Measurements from ENCODE around the gene PSMA5. TPM values are rescaled to one million over a fixed set of nuclear protein-coding genes. Genes with fewer than 3 reads are reported as not detected.

The PSMA5 gene
- total and polyA plus RNA-seq, 9 donors, result 19.4 to 52.0 (median 38.1) TPM

DNA sequence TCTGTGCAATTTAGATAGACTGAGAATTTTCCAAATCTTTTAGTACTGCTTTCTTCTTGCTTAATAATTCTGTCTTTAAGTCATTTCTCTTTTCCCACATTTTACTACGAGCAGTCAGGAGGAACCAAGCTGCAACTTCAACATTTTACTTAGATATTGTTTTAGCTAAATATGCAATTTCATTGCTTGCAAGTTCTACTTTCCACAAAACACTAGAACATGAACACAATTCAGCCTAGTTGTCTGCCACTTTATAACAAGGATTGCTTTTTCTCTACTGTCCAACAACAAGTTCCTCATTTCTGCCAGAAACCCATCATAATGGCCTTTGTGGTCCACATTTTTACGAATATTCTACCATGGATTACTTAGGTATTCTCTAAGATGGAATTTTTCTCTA, 65.2 kb downstream of the PSMA5 start:
- intact Hi-C loops (cut with DNase I), result no loop called here
- Histone ChIP-seq H3K4me3 (no peak overlapping the region), H3K36me3 (no peaks in the 10 kb centered on the region), H3K27ac (no peak overlapping the region), H3K4me1 (ENCODE audit: insufficient read depth) (peaks cover 2% of the 10 kb centered on the region), H3K9me3 (no peaks in the 10 kb centered on the region), H3K27me3 (no peaks in the 10 kb centered on the region)
- no peak for DNase-seq
- WGBS, 3 donors, result 86 to 95% (median 90%) methylated on average over 2 of the region's 2 CpGs
- no peak for TF ChIP-seq POLR2A (IDR thresholded peaks at IDR 0.05)
- no peak for TF ChIP-seq EP300 (IDR thresholded peaks at IDR 0.05)
- TF ChIP-seq, protein P1, sequence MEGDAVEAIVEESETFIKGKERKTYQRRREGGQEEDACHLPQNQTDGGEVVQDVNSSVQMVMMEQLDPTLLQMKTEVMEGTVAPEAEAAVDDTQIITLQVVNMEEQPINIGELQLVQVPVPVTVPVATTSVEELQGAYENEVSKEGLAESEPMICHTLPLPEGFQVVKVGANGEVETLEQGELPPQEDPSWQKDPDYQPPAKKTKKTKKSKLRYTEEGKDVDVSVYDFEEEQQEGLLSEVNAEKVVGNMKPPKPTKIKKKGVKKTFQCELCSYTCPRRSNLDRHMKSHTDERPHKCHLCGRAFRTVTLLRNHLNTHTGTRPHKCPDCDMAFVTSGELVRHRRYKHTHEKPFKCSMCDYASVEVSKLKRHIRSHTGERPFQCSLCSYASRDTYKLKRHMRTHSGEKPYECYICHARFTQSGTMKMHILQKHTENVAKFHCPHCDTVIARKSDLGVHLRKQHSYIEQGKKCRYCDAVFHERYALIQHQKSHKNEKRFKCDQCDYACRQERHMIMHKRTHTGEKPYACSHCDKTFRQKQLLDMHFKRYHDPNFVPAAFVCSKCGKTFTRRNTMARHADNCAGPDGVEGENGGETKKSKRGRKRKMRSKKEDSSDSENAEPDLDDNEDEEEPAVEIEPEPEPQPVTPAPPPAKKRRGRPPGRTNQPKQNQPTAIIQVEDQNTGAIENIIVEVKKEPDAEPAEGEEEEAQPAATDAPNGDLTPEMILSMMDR (IDR thresholded peaks at IDR 0.05), result no peak

DNA sequence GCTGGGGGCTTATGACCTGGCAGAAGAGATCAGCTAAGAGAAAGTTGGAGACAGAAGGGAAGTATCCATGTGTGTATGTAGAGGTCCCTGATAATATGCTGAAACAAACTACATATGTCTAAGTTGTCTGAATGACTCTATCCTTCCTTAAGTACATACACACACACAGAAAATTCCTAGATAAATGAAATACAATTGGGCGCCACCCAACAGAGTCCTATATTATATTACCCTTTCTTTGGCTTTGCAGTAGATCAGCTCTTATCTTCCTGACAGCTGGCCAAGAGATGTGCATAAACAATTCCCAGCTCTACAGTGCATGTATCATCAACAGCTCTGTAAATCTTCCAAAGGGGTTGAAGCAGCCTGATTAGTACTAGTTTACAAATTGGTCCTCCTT, 68.6 kb downstream of the PSMA5 start:
- TF ChIP-seq EP300 (IDR thresholded peaks at IDR 0.05) (no peak), POLR2A (IDR thresholded peaks at IDR 0.05) (no peak)
- TF ChIP-seq, protein P1 (IDR thresholded peaks at IDR 0.05), result no peak
- DNase-seq, result no peak
- Histone ChIP-seq H3K4me1 (ENCODE audit: insufficient read depth) (peaks cover 2% of the 10 kb centered on the region), H3K4me3 (no peak overlapping the region), H3K9me3 (no peaks in the 10 kb centered on the region), H3K27me3 (no peaks in the 10 kb centered on the region), H3K36me3 (no peaks in the 10 kb centered on the region), H3K27ac (no peak overlapping the region)
- intact Hi-C loops (cut with DNase I), result no loop called here
- 21 to 42% (median 27%) methylated on average over 1 of the region's 1 CpG for WGBS, 3 donors

DNA sequence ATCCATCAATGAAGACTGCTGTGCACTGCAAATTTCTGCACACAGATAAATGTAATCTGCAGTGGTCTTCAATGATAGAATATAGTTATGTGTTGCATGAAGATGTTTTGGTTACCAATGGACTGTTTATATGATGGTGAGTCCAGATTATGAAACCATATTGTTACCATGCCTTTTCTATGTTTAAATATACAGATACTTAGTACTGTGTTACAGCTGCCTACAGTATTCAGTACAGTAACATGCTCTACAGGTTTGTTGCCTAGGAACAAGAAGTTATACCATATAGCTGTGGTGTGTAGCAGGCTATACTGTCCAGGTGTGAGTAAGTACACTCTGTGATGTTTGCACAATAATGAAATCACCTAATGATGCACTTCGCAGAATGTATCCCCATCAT, 69.3 kb downstream of the PSMA5 start:
- H3K9me3 ChIP-seq, result no peaks in the 10 kb centered on the region
- peaks cover 2% of the 10 kb centered on the region for H3K4me1 ChIP-seq (ENCODE audit: insufficient read depth)
- no peak for DNase-seq
- H3K27me3 ChIP-seq, result no peaks in the 10 kb centered on the region
- no peak overlapping the region for H3K27ac ChIP-seq
- intact Hi-C loops (cut with DNase I), result no loop called here
- no peaks in the 10 kb centered on the region for H3K36me3 ChIP-seq
- no peak for TF ChIP-seq POLR2A (IDR thresholded peaks at IDR 0.05)
- TF ChIP-seq, protein P1 (IDR thresholded peaks at IDR 0.05), result no peak
- TF ChIP-seq EP300 (IDR thresholded peaks at IDR 0.05), result no peak
- WGBS, 3 donors, result 49 to 66% (median 60%) methylated on average over 1 of the region's 1 CpG
- H3K4me3 ChIP-seq, result no peak overlapping the region

DNA sequence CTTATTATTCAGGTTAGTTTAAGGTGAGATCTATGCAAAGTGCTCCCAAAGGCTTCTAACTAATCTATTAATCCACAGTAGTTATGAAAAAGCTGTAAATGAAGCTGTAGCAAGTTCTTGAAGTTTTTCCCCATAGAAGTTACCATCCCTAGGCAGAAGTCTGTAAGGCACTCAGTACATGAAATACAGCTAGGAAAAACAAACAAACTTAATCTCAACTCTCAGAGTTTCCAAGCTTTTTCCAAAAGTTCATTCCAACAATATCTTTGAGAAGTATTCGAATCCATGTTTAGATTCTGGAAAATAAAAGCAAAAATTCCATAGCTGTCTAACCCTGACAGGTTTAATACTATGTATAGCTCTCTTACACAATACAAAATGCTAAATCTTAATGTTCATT, 69.7 kb downstream of the PSMA5 start:
- Histone ChIP-seq H3K4me3 (no peak overlapping the region), H3K27me3 (no peaks in the 10 kb centered on the region), H3K4me1 (ENCODE audit: insufficient read depth) (peaks cover 2% of the 10 kb centered on the region), H3K36me3 (no peaks in the 10 kb centered on the region), H3K9me3 (no peaks in the 10 kb centered on the region), H3K27ac (no peak overlapping the region)
- intact Hi-C loops (cut with DNase I), result no loop called here
- DNase-seq, result no peak
- WGBS, 3 donors, result 8 to 17% (median 9%) methylated on average over 1 of the region's 1 CpG
- no peak for TF ChIP-seq POLR2A (IDR thresholded peaks at IDR 0.05)
- TF ChIP-seq, protein P1 (IDR thresholded peaks at IDR 0.05), result no peak

DNA sequence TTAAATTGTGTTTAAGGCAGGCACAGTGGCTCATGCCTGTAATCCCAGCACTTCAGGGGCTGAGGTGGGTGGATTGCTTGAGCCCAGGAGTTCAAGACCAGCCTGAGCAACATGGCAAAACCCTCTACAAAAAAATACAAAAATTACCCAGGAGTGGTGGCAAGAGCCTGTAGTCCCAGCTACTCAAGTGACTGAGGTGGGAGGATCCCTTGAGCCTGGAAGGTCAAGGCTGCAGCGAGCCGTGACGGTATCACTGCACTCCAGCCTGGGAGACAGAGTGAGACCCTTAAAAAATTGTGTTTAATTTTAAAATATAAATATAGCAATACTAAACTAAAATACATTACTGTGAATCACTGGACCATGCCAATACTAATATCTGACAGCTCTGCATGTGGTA, 71.3 kb downstream of the PSMA5 start:
- Histone ChIP-seq H3K36me3 (no peaks in the 10 kb centered on the region), H3K9me3 (no peaks in the 10 kb centered on the region), H3K27ac (no peak overlapping the region), H3K4me1 (ENCODE audit: insufficient read depth) (peaks cover 2% of the 10 kb centered on the region), H3K27me3 (no peaks in the 10 kb centered on the region), H3K4me3 (no peak overlapping the region)
- intact Hi-C loops (cut with DNase I), result no loop called here
- DNase-seq, result no peak
- TF ChIP-seq POLR2A (IDR thresholded peaks at IDR 0.05) (no peak), EP300 (IDR thresholded peaks at IDR 0.05) (no peak)
- TF ChIP-seq, protein P1 (IDR thresholded peaks at IDR 0.05), result no peak
- WGBS, 3 donors, result 22 to 77% (median 33%) methylated on average over 3 of the region's 3 CpGs
